Ramos (cell line): ENCODE data around the gene ALG8.
"Not testable (repeated sequence)": the region's sequence is repeated elsewhere in the genome, so short reads cannot be mapped to it uniquely, and the experiment has no call there.

ENCODE experiments used
- in situ Hi-C: fragments of 300-500 bp; cut with MboI; formaldehyde crosslinking; loops from one replicate; pipeline ENCODE4 v1.14.3; 2022; ENCODE audit warnings: low sequenced_read_pairs; ENCODE audit not compliant: unreplicated experiment

Gene ALG8

GRCh38 chr11:78076733-78077403, 62.6 kb downstream of the ALG8 start:
- in situ Hi-C loops: no loop called here

GRCh38 chr11:78074756-78075155, 64.7 kb downstream of the ALG8 start:
- in situ Hi-C loops: no loop called here

GRCh38 chr11:78072455-78072854, 67.0 kb downstream of the ALG8 start:
- in situ Hi-C loops: no loop called here

GRCh38 chr11:78071717-78072116, 67.7 kb downstream of the ALG8 start:
- in situ Hi-C loops: no loop called here

GRCh38 chr11:78070621-78071020, 68.8 kb downstream of the ALG8 start:
- in situ Hi-C loops: no loop called here

GRCh38 chr11:78069465-78069864, 70.0 kb downstream of the ALG8 start:
- in situ Hi-C loops: no loop called here

- in situ Hi-C loops: no loop called here
Measured at GRCh38 chr11:78067704-78068103, 71.7 kb downstream of the ALG8 start.

- in situ Hi-C loops: no loop called here
Measured at GRCh38 chr11:78066471-78066870, 73.0 kb downstream of the ALG8 start.

- in situ Hi-C loops: no loop called here
Measured at GRCh38 chr11:78065203-78065602, 74.2 kb downstream of the ALG8 start.

- in situ Hi-C loops: no loop called here
Measured at GRCh38 chr11:78063440-78064181, 75.8 kb downstream of the ALG8 start, which contains the start of gene THRSP. TSS of gene THRSP (plus strand) at chr11:78063861. CDS start at chr11:78063882, 21 bp downstream.

- in situ Hi-C loops: no loop called here
Measured at GRCh38 chr11:78062671-78063070, 76.8 kb downstream of the ALG8 start.

GRCh38 chr11:78061921-78062311, 77.5 kb downstream of the ALG8 start:
- in situ Hi-C loops: no loop called here

GRCh38 chr11:78061088-78061920, 78.1 kb downstream of the ALG8 start:
- in situ Hi-C loops: no loop called here

- in situ Hi-C loops: no loop called here
Measured at GRCh38 chr11:78060533-78060932, 78.9 kb downstream of the ALG8 start.

GRCh38 chr11:78059749-78060328, 79.6 kb downstream of the ALG8 start:
- in situ Hi-C loops: not testable (repeated sequence)

GRCh38 chr11:78057462-78058055, 81.9 kb downstream of the ALG8 start:
- in situ Hi-C loops: no loop called here

- in situ Hi-C loops: no loop called here
Measured at GRCh38 chr11:78056093-78056492, 83.3 kb downstream of the ALG8 start.

- in situ Hi-C loops: no loop called here
Measured at GRCh38 chr11:78054971-78055370, 84.5 kb downstream of the ALG8 start.

GRCh38 chr11:78050964-78051831, 88.2 kb downstream of the ALG8 start:
- in situ Hi-C loops: no loop called here
